Measurements from ENCODE around the gene GPRC5B.

DNA sequence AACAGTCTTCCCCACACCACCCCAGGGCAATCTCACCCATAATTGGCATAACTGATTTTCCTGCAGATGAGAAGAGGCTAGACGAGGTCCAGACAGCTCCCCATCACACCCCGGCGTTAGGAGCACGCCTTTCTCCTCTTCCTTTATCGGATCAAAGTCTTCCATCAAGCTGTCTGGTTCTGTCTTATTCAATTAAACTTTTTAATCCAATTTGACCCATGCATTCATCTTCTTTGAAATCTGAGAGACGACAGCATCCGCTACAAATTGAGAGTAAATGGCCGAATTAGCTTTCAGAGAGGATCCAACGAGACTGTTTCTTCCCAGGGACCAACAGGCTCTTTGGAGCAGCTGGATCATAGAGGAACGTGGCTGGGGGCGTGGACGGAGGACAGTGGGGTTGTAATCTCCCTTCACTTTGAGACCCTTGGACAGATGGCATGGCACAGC, 44.4 kb upstream of the GPRC5B start:
- TF ChIP-seq EZH2 (IDR thresholded peaks at IDR 0.05; ENCODE audit: insufficient read depth, poor library complexity, severe bottlenecking) = no peak
- no peak for TF ChIP-seq EZH2phosphoT487 (IDR thresholded peaks at IDR 0.05; ENCODE audit: insufficient read depth, low read depth)
